IPS-15b (cell line): ENCODE measurements around the gene ACAA1.
"Not testable (repeated sequence)": the region's sequence is repeated elsewhere in the genome, so short reads cannot be mapped to it uniquely, and the experiment has no call there.

ENCODE experiments used
- H3K27me3 ChIP-seq: one replicate; pipeline ENCODE4 v1.6.1; 2013; ENCODE audit warnings: low read length; ENCODE audit not compliant: control insufficient read depth, insufficient read depth
- H3K36me3 ChIP-seq: one replicate; pipeline ENCODE4 v1.6.1; 2013; ENCODE audit warnings: low read length; ENCODE audit not compliant: control insufficient read depth, insufficient read depth
- H3K4me1 ChIP-seq: one replicate; pipeline ENCODE4 v1.6.1; 2013; ENCODE audit warnings: mild to moderate bottlenecking, low read length; ENCODE audit not compliant: control insufficient read depth, insufficient read depth
- H3K4me3 ChIP-seq: one replicate; pipeline ENCODE4 v1.5.1; 2013; ENCODE audit warnings: low read depth, low read length
- H3K9ac ChIP-seq: one replicate; pipeline ENCODE4 v1.6.1; 2013; ENCODE audit warnings: low read depth, mild to moderate bottlenecking, low read length
- H3K9me3 ChIP-seq: one replicate; pipeline ENCODE4 v1.6.1; 2013; ENCODE audit warnings: mild to moderate bottlenecking, low read length; ENCODE audit not compliant: control insufficient read depth, insufficient read depth

ACAA1 gene

GRCh38 chr3:38163841-38164642 lies 27.1 kb upstream of the ACAA1 start:
- H3K9ac ChIP-seq = no peak overlapping the region
- H3K9me3 ChIP-seq = no peaks in the 10 kb centered on the region
- no peaks in the 10 kb centered on the region for H3K27me3 ChIP-seq
- peak overlapping the region; percentile 73 for H3K4me3 ChIP-seq
- H3K4me1 ChIP-seq = no peaks in the 10 kb centered on the region
- H3K36me3 ChIP-seq = no peaks in the 10 kb centered on the region

GRCh38 chr3:38163117-38163840 lies 26.4 kb upstream of the ACAA1 start:
- Histone ChIP-seq H3K36me3 (no peaks in the 10 kb centered on the region), H3K4me3 (no peak overlapping the region), H3K4me1 (no peaks in the 10 kb centered on the region), H3K27me3 (no peaks in the 10 kb centered on the region), H3K9me3 (no peaks in the 10 kb centered on the region), H3K9ac (no peak overlapping the region)

DNA sequence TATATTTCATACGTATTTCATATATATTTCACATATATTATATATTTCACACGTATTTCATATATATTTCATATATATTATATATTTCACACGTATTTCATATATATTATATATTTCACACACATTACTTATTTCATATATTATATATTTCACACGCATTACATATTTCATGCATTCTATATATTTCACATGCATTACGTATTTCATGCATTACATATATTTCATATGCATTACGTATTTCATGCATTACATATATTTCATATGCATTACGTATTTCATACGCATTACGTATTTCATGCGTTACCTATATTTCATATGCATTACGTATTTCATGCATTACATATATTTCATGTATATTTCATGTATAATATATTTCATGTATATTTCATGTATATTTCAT lies 23.8 kb upstream of the ACAA1 start:
- not testable (repeated sequence) for H3K9ac ChIP-seq, H3K27me3 ChIP-seq, H3K4me3 ChIP-seq, H3K36me3 ChIP-seq, H3K9me3 ChIP-seq, H3K4me1 ChIP-seq

- Histone ChIP-seq H3K9me3 (no peaks in the 10 kb centered on the region), H3K36me3 (no peaks in the 10 kb centered on the region), H3K27me3 (no peaks in the 10 kb centered on the region), H3K4me3 (no peak overlapping the region), H3K4me1 (no peaks in the 10 kb centered on the region), H3K9ac (no peak overlapping the region)
Measured at GRCh38 chr3:38158472-38158871, 21.5 kb upstream of the ACAA1 start.

DNA sequence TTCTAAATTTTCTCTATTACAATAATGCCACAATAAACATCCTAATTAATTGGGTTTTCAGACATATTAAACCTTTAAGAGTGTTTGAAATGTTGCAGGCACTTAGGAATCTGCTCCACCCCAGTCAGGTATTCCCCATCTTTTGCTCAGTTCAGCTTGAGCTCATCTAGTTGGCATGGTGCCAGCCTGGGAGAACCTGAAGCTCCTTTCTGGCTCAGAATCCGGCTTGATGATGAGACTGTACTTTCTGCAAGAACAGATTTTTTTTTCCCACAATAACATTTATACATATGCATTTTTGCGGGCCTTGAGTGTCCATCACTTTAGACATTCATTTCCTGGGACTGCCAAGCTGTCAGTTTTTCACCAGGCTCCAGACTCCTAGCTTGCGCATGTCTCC lies 20.7 kb upstream of the ACAA1 start:
- Histone ChIP-seq H3K4me3 (no peak overlapping the region), H3K9me3 (no peaks in the 10 kb centered on the region), H3K36me3 (no peaks in the 10 kb centered on the region), H3K4me1 (no peaks in the 10 kb centered on the region), H3K27me3 (no peaks in the 10 kb centered on the region), H3K9ac (no peak overlapping the region)

DNA sequence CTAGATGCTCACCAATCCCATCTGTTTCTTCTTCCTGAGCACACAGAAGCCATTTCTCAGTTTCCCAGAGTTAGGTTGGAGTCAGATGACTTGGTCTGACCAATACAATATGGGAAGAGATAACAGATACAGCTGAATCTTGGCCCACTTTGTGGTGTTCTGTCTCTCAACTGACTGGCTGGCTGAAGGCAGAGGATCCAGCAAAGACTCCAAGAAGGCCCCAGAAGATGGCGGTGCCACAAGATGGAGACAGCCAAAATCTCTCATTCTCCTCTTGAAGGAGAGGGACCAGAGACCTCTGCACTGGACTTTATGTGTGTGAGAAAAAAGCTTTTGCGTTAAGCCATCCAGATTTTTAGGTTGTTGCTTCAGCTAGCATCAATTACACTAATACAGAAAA lies 20.2 kb upstream of the ACAA1 start:
- Histone ChIP-seq H3K4me3 (no peak overlapping the region), H3K27me3 (no peaks in the 10 kb centered on the region), H3K9ac (no peak overlapping the region), H3K9me3 (no peaks in the 10 kb centered on the region), H3K4me1 (no peaks in the 10 kb centered on the region), H3K36me3 (no peaks in the 10 kb centered on the region)

- Histone ChIP-seq H3K4me1 (no peaks in the 10 kb centered on the region), H3K9me3 (no peaks in the 10 kb centered on the region), H3K9ac (no peak overlapping the region), H3K4me3 (no peak overlapping the region), H3K36me3 (no peaks in the 10 kb centered on the region), H3K27me3 (no peaks in the 10 kb centered on the region)
Measured at GRCh38 chr3:38155825-38156224, 18.9 kb upstream of the ACAA1 start.

DNA sequence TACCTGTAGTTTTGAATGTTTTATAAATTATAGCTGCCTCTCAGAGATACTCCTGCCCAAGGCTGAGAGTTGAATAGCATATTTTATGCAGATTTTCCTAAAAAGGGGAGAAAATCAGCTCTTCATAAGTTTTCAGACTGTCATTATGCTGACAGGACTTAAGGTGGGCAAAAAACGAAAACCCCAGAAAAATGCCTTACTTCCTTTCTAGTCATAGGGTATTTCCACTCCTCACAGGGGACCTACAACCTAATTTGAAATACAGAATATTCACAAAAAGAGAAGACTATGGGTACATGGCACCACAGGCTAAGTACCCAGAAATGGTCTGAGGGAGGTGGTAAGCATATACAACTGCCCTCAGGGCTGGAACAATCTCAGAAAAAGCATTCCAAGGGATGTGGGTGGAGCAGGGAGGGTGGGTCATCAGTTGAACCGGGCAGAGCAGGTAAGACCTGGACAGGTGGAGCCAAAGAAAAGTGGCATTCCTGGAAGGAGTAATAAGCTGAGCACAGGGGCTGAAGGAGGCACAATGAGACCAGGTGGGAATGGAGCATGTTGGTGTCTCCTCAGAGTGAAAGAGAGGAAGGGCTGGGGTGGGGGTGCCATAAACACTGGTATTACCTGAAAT lies 17.8 kb upstream of the ACAA1 start:
- Histone ChIP-seq H3K9me3 (no peaks in the 10 kb centered on the region), H3K27me3 (no peaks in the 10 kb centered on the region), H3K4me3 (no peak overlapping the region), H3K4me1 (no peaks in the 10 kb centered on the region), H3K36me3 (no peaks in the 10 kb centered on the region), H3K9ac (no peak overlapping the region)

DNA sequence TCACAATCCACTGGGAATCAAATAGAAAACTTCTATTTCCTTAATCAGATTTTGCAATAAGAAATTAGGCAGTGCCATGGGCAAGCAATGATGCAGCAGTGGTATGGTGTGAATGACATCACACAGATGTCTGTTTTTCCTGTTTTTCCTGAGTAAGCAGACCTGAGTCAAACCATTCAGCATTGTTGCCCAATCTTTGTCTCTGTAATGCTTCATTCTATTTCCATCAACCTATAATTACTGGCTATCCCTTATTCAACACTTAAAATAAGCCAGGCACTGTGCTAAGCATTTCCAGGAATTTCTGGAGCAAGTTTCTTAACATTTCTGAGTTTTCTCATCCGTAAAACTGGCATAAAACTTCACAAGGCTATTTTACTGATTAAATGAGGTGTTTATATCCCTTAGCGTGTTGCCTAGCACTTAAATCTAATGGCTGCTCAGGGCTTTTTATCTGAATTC lies 17.1 kb upstream of the ACAA1 start:
- Histone ChIP-seq H3K9me3 (no peaks in the 10 kb centered on the region), H3K4me1 (no peaks in the 10 kb centered on the region), H3K36me3 (no peaks in the 10 kb centered on the region), H3K9ac (no peak overlapping the region), H3K4me3 (no peak overlapping the region), H3K27me3 (no peaks in the 10 kb centered on the region)

GRCh38 chr3:38153221-38153620 lies 16.3 kb upstream of the ACAA1 start:
- H3K9ac ChIP-seq = no peak overlapping the region
- no peaks in the 10 kb centered on the region for H3K4me1 ChIP-seq
- H3K4me3 ChIP-seq = no peak overlapping the region
- H3K36me3 ChIP-seq = no peaks in the 10 kb centered on the region
- H3K27me3 ChIP-seq = no peaks in the 10 kb centered on the region
- H3K9me3 ChIP-seq = no peaks in the 10 kb centered on the region

DNA sequence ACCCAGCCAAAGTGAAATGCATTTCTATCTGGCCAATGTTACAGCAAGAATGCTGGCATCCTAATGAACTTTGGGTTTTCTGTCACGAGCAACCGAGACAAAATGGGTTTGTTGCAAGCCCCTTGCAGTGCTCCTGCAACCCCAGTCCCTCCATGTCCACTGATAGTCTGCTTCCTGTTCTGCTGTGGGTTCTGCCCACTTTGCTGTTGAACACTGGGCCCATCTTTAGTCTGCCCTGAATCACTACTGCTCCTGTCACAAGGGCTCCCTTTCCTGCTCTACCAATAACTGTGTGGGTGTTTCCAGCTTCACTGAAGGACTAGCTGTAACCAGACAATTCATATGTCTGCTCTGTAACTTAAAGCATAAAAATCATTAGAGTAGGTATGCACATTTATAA lies 15.7 kb upstream of the ACAA1 start:
- H3K4me3 ChIP-seq = no peak overlapping the region
- no peak overlapping the region for H3K9ac ChIP-seq
- no peaks in the 10 kb centered on the region for H3K36me3 ChIP-seq
- H3K4me1 ChIP-seq = no peaks in the 10 kb centered on the region
- H3K27me3 ChIP-seq = no peaks in the 10 kb centered on the region
- no peaks in the 10 kb centered on the region for H3K9me3 ChIP-seq
